ENCODE data around the gene IDUA.

DNA sequence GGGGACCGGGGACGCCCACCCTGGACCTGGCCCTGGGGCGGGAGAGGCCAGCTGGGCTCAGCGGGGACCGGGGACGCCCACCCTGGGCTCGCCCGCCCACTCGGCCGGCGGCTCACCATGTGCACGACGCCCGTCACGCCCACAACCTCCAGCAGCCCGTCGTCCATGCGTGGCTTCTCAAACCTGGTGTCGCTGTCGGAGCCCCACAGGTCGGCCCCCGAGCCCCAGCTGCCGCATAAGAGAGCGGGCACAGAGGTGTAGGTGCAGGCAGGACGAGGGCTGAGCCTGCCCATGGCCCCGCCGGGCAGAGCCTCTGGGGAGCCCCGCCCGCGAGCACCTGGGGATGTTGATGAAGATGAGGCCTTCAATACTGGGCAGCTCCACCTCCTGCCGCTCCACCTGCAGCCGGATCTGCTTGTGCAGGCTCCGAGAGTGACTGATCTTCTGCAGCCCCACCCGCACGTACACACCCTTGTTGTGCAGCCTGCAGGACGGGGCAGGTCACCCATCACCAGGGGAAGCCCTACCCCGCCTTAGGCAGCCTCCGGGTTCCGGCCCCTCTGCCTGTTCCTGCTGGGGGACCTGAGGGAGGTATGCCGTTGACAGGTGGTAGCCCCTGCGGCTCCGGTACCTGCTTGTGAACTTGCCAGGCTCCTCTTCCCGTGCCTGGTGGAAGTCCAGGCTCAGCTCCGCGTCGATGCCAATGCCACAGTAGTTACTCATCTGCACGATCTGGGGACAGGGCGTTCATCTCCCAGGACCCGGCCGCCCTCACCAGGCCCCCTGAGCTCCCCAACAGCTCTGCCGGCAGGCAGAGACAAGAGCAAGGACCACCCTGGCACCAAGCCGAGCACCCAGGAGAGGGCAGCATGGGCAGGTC lies 25.3 kb upstream of the IDUA start:
- no peak for TF ChIP-seq EZH2phosphoT487 (conservative IDR thresholded peaks at IDR 0.05; ENCODE audit: low read length)
- TF ChIP-seq, protein P1, sequence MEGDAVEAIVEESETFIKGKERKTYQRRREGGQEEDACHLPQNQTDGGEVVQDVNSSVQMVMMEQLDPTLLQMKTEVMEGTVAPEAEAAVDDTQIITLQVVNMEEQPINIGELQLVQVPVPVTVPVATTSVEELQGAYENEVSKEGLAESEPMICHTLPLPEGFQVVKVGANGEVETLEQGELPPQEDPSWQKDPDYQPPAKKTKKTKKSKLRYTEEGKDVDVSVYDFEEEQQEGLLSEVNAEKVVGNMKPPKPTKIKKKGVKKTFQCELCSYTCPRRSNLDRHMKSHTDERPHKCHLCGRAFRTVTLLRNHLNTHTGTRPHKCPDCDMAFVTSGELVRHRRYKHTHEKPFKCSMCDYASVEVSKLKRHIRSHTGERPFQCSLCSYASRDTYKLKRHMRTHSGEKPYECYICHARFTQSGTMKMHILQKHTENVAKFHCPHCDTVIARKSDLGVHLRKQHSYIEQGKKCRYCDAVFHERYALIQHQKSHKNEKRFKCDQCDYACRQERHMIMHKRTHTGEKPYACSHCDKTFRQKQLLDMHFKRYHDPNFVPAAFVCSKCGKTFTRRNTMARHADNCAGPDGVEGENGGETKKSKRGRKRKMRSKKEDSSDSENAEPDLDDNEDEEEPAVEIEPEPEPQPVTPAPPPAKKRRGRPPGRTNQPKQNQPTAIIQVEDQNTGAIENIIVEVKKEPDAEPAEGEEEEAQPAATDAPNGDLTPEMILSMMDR (IDR thresholded peaks at IDR 0.05; ENCODE audit: insufficient read depth, low read length, poor library complexity, severe bottlenecking) = no peak

Measured in SU-DHL-6 (cell line).